ENCODE results near the gene FRK. TPM values are rescaled to one million over a fixed set of nuclear protein-coding genes. Genes with fewer than 3 reads are reported as not detected.
"Not testable (repeated sequence)": the region's sequence is repeated elsewhere in the genome, so short reads cannot be mapped to it uniquely, and the experiment has no call there.

FRK gene
- total RNA-seq, 4 donors from 2014 or later = 13.3 to 25.4 (median 18.9) TPM

DNA sequence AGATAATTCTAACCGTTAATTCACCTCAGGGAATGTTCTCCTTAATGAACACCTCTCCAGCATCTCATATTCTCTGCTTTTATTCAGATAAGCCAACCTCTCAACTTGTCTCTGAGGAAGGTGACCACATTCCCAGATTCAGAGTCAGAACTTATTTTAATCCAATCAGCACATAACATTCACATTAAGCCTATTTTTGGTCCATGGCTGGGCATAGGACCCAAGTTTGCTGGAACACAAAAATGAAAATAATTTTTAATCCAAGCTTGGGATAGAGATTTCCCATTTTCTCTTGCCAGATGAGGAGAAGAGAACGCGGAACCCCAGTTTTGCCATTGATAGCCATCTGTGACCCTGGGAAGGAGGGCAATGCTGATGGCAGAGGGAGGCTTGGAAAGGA, 126.5 kb downstream of the FRK start:
- WGBS, 2 donors (ENCODE audit: low coverage in 1 of 2) = 81 to 87% methylated on average over 2 to 3 of the region's 3 CpGs
- TF ChIP-seq, protein P1, sequence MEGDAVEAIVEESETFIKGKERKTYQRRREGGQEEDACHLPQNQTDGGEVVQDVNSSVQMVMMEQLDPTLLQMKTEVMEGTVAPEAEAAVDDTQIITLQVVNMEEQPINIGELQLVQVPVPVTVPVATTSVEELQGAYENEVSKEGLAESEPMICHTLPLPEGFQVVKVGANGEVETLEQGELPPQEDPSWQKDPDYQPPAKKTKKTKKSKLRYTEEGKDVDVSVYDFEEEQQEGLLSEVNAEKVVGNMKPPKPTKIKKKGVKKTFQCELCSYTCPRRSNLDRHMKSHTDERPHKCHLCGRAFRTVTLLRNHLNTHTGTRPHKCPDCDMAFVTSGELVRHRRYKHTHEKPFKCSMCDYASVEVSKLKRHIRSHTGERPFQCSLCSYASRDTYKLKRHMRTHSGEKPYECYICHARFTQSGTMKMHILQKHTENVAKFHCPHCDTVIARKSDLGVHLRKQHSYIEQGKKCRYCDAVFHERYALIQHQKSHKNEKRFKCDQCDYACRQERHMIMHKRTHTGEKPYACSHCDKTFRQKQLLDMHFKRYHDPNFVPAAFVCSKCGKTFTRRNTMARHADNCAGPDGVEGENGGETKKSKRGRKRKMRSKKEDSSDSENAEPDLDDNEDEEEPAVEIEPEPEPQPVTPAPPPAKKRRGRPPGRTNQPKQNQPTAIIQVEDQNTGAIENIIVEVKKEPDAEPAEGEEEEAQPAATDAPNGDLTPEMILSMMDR (IDR thresholded peaks at IDR 0.05) = no peak
- TF ChIP-seq POLR2AphosphoS5 (IDR thresholded peaks at IDR 0.05) (no peak), POLR2A (IDR thresholded peaks at IDR 0.05) (no peak), EP300 (IDR thresholded peaks at IDR 0.05; ENCODE audit: low read depth) (no peak)
- in situ Hi-C loops (cut with MboI; ENCODE audit: low pct_ligation_motif_present in 1 of 4, low pct_unique_long_range_greater_than_20kb in 1 of 4, low sequenced_read_pairs in 3 of 4) = no loop called here

DNA sequence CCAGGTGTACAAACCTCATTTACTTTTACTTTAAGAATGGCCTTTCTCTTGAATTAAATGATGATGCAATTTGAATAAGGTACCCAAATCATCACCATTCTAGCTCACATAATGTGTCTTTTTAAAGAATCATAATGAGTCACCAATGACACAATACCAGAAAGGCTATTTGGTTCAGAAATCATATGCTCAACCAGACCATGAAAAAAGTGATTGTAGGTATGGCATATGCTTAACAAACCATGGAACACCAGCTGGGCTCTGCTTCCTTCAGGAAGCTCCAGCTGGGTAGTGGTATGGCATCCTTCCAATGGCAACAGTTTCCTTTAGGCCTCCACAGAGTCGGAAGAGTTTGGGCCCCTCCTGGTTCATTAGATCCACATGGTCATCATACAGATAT, 128.2 kb downstream of the FRK start:
- in situ Hi-C loops (cut with MboI; ENCODE audit: low pct_ligation_motif_present in 1 of 4, low pct_unique_long_range_greater_than_20kb in 1 of 4, low sequenced_read_pairs in 3 of 4) (no loop called here), intact Hi-C loops (cut with DNase I; ENCODE audit: low total_unique reads) (no loop called here)

More for the DNA sequence above, 126.5 kb downstream of the FRK start:
- Histone ChIP-seq H3K36me3 (no peaks in the 10 kb centered on the region), H3K27ac (no peak overlapping the region), H3K4me3 (no peak overlapping the region), H3K27me3 (no peaks in the 10 kb centered on the region), H3K4me1 (no peaks in the 10 kb centered on the region), H3K9me3 (no peaks in the 10 kb centered on the region)
- DNase-seq = no peak
- intact Hi-C loops (cut with DNase I; ENCODE audit: low total_unique reads) = no loop called here

DNA sequence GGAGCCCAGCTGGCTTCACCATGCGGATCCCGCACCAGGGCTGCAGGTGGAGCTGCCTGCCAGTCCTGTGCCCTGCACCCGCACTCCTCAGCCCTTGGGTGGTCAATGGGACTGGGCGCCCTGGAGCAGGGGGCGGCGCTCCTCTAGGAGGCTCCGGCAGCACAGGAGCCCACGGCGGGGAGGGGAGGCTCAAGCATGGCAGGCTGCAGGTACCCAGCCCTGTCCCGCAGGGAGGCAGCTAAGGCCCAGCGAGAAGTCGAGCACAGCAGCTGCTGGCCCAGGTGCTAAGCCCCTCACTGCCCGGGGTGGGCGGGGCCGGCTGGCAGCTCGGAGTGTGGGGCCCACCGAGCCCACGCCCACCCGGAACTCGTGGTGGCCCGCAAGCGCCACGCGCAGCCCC, 132.7 kb downstream of the FRK start:
- DNase-seq; H3K4me3 ChIP-seq; H3K27me3 ChIP-seq; H3K27ac ChIP-seq; intact Hi-C loops (cut with DNase I; ENCODE audit: low total_unique reads); H3K36me3 ChIP-seq; H3K4me1 ChIP-seq; in situ Hi-C loops (cut with MboI; ENCODE audit: low pct_ligation_motif_present in 1 of 4, low pct_unique_long_range_greater_than_20kb in 1 of 4, low sequenced_read_pairs in 3 of 4); H3K9me3 ChIP-seq: not testable (repeated sequence)
- 99% methylated on average over 17 of the region's 24 CpGs; no CpG with 5 or more reads in 1 of the 2 donors for WGBS, 2 donors (ENCODE audit: low coverage in 1 of 2)

More for the DNA sequence above, 128.2 kb downstream of the FRK start:
- DNase-seq = no peak
- TF ChIP-seq POLR2A (IDR thresholded peaks at IDR 0.05) = no peak
- TF ChIP-seq, protein P1 (IDR thresholded peaks at IDR 0.05) = no peak
- TF ChIP-seq EP300 (IDR thresholded peaks at IDR 0.05; ENCODE audit: low read depth) = no peak
- TF ChIP-seq POLR2AphosphoS5 (IDR thresholded peaks at IDR 0.05) = no peak
- no peaks in the 10 kb centered on the region for H3K4me1 ChIP-seq
- no peak overlapping the region for H3K27ac ChIP-seq
- no peaks in the 10 kb centered on the region for H3K27me3 ChIP-seq
- H3K4me3 ChIP-seq = no peak overlapping the region
- H3K9me3 ChIP-seq = no peaks in the 10 kb centered on the region
- WGBS, 2 donors (ENCODE audit: low coverage in 1 of 2) = 55% methylated on average over 1 of the region's 1 CpG; no CpG with 5 or more reads in 1 of the 2 donors
- H3K36me3 ChIP-seq = no peaks in the 10 kb centered on the region

DNA sequence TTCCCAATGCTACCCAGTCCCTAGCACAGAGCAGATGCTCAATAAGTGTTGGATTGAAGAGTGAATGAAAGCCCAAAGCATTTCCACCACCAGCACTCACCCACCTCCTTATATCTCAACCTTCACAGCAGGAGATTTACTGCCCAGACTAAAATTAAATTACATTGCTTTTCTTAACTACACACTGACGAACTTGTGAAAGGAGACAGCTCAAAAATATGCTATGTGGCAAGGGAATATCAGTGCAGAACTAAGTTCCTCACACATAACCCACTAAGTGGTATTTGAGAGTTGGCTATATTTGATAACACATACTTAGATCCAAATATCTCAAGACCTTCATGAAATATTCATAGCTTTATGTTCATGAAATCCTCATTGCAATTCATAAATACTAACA, 137.7 kb downstream of the FRK start:
- H3K9me3 ChIP-seq = no peaks in the 10 kb centered on the region
- no peaks in the 10 kb centered on the region for H3K36me3 ChIP-seq
- H3K27ac ChIP-seq = no peak overlapping the region
- DNase-seq = no peak
- no peak for TF ChIP-seq EP300 (IDR thresholded peaks at IDR 0.05; ENCODE audit: low read depth)
- TF ChIP-seq POLR2A (IDR thresholded peaks at IDR 0.05) = no peak
- TF ChIP-seq, protein P1 (IDR thresholded peaks at IDR 0.05) = no peak
- TF ChIP-seq POLR2AphosphoS5 (IDR thresholded peaks at IDR 0.05) = no peak
- intact Hi-C loops (cut with DNase I; ENCODE audit: low total_unique reads) (no loop called here), in situ Hi-C loops (cut with MboI; ENCODE audit: low pct_ligation_motif_present in 1 of 4, low pct_unique_long_range_greater_than_20kb in 1 of 4, low sequenced_read_pairs in 3 of 4) (no loop called here)
- 48 to 57% methylated on average over 1 of the region's 1 CpG for WGBS, 2 donors (ENCODE audit: low coverage in 1 of 2)
- H3K4me3 ChIP-seq = no peak overlapping the region
- no peaks in the 10 kb centered on the region for H3K4me1 ChIP-seq
- no peaks in the 10 kb centered on the region for H3K27me3 ChIP-seq

DNA sequence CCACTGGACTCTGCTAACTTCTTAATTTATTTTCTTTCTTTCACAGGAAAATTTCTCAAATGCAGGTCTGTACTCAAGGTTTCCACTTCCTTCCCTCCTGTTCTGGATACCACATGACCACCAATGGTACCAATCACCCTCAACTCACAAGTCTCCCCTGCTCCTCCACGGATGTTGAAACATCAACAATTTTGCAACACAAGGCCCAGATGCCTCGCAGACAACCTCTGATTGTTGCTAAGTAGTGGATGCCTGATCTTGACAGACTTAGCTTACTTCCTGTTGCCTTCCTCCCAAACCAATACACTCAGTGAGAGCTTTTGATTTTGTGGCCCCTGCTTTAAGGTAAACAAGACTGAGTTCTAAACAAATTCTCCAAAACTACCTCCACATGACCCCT, 146.6 kb downstream of the FRK start:
- intact Hi-C loops (cut with DNase I; ENCODE audit: low total_unique reads) = no loop called here
- in situ Hi-C loops (cut with MboI; ENCODE audit: low pct_ligation_motif_present in 1 of 4, low pct_unique_long_range_greater_than_20kb in 1 of 4, low sequenced_read_pairs in 3 of 4) = no loop called here
- WGBS, 2 donors (ENCODE audit: low coverage in 1 of 2) = 42 to 61% methylated on average over 2 of the region's 2 CpGs

More for the DNA sequence above, 146.6 kb downstream of the FRK start:
- no peak for DNase-seq
- Histone ChIP-seq H3K4me1 (no peaks in the 10 kb centered on the region), H3K36me3 (no peaks in the 10 kb centered on the region), H3K9me3 (no peaks in the 10 kb centered on the region), H3K4me3 (no peak overlapping the region), H3K27me3 (no peaks in the 10 kb centered on the region), H3K27ac (no peak overlapping the region)
- TF ChIP-seq POLR2AphosphoS5 (IDR thresholded peaks at IDR 0.05) = no peak
- TF ChIP-seq, protein P1 (IDR thresholded peaks at IDR 0.05) = no peak
- TF ChIP-seq EP300 (IDR thresholded peaks at IDR 0.05; ENCODE audit: low read depth) = no peak
- TF ChIP-seq POLR2A (IDR thresholded peaks at IDR 0.05) = no peak
